Measurements from ENCODE around the gene CDON.

DNA sequence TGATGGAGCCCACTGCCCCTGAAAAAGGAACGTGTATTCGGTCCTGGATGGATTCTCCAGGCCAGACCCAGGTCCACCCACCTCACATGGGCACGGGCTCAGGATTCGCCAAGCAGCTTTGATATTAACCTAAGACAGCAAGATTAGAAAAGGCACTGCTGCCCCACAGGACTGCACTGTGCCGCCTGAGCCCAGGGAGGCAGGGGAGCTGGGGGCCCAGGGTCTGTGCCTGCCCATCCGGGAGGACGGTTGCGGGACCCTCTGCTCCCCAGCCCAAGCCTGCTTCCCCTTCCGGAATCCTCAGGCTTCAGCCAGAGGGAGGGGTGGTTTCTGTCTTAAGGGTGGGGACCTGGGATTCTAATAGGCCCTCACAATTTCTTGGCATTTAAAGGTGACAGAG lies 130.4 kb downstream of the CDON start:
- TF ChIP-seq, protein P1, sequence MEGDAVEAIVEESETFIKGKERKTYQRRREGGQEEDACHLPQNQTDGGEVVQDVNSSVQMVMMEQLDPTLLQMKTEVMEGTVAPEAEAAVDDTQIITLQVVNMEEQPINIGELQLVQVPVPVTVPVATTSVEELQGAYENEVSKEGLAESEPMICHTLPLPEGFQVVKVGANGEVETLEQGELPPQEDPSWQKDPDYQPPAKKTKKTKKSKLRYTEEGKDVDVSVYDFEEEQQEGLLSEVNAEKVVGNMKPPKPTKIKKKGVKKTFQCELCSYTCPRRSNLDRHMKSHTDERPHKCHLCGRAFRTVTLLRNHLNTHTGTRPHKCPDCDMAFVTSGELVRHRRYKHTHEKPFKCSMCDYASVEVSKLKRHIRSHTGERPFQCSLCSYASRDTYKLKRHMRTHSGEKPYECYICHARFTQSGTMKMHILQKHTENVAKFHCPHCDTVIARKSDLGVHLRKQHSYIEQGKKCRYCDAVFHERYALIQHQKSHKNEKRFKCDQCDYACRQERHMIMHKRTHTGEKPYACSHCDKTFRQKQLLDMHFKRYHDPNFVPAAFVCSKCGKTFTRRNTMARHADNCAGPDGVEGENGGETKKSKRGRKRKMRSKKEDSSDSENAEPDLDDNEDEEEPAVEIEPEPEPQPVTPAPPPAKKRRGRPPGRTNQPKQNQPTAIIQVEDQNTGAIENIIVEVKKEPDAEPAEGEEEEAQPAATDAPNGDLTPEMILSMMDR (IDR thresholded peaks at IDR 0.05) = no peak
- TF ChIP-seq MYBL2 (CRISPR knock-in tag; IDR thresholded peaks at IDR 0.05) (no peak), ZNF416 (CRISPR knock-in tag; IDR thresholded peaks at IDR 0.05) (no peak)
- TF ChIP-seq, protein P2, sequence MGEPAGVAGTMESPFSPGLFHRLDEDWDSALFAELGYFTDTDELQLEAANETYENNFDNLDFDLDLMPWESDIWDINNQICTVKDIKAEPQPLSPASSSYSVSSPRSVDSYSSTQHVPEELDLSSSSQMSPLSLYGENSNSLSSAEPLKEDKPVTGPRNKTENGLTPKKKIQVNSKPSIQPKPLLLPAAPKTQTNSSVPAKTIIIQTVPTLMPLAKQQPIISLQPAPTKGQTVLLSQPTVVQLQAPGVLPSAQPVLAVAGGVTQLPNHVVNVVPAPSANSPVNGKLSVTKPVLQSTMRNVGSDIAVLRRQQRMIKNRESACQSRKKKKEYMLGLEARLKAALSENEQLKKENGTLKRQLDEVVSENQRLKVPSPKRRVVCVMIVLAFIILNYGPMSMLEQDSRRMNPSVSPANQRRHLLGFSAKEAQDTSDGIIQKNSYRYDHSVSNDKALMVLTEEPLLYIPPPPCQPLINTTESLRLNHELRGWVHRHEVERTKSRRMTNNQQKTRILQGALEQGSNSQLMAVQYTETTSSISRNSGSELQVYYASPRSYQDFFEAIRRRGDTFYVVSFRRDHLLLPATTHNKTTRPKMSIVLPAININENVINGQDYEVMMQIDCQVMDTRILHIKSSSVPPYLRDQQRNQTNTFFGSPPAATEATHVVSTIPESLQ (CRISPR knock-in tag; IDR thresholded peaks at IDR 0.05) = no peak
- TF ChIP-seq, protein P3, sequence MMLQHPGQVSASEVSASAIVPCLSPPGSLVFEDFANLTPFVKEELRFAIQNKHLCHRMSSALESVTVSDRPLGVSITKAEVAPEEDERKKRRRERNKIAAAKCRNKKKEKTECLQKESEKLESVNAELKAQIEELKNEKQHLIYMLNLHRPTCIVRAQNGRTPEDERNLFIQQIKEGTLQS (CRISPR knock-in tag; conservative IDR thresholded peaks at IDR 0.05) = no peak
